Retinal pigment epithelial cell (primary cell): ENCODE results near the gene CRIM1.

Experiments used
- DNase-seq: peaks from one replicate; pipeline ENCODE4 v3.0.0-alpha.2; 2010; ENCODE audit warnings: low read depth
- H3K4me3 ChIP-seq: 2 replicates; pipeline ENCODE4 v1.5.1; 2011; ENCODE audit warnings: mild to moderate bottlenecking, low read length, control low read depth, moderate library complexity
- TF ChIP-seq, protein P1 (sequence below): conservative IDR thresholded peaks from 2 replicates; pipeline ENCODE4 v1.5.1; 2011; ENCODE audit warnings: low read depth, low read length, control low read depth, inconsistent platforms

Gene CRIM1

DNA sequence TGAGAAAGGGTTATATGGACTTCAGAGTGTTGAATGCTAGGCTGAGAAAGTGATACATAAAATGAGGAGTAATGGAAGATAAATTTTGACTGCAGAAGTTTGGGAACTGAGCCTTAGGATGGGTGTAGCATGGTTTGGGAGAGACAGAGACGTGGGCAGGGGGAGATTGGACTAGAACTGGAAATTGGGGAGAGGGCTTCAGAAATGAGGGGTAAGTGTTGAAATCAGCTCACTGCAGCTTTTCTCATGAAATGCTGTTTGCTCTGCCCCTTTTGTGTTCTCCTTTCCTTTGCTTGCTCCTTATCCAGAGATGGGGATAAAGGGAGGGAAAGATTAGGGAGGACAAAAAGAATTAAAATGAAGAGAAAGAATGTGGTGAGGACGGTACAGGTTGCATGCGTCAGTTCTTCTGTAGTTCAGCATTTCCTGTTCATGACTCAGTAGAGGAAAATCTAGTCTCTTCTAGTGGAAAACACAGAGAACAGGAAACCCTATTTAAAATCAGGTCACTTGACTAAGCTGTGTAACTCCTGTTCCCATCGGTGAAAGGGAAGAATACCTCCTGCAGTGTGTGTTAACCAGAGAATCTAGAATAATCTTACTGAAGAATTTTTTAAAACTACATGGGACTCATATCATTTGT, 105.6 kb downstream of the CRIM1 start:
- peak; percentile 88 for DNase-seq
- TF ChIP-seq, protein P1, sequence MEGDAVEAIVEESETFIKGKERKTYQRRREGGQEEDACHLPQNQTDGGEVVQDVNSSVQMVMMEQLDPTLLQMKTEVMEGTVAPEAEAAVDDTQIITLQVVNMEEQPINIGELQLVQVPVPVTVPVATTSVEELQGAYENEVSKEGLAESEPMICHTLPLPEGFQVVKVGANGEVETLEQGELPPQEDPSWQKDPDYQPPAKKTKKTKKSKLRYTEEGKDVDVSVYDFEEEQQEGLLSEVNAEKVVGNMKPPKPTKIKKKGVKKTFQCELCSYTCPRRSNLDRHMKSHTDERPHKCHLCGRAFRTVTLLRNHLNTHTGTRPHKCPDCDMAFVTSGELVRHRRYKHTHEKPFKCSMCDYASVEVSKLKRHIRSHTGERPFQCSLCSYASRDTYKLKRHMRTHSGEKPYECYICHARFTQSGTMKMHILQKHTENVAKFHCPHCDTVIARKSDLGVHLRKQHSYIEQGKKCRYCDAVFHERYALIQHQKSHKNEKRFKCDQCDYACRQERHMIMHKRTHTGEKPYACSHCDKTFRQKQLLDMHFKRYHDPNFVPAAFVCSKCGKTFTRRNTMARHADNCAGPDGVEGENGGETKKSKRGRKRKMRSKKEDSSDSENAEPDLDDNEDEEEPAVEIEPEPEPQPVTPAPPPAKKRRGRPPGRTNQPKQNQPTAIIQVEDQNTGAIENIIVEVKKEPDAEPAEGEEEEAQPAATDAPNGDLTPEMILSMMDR, result no peak
- H3K4me3 ChIP-seq, result no peak overlapping the region

DNA sequence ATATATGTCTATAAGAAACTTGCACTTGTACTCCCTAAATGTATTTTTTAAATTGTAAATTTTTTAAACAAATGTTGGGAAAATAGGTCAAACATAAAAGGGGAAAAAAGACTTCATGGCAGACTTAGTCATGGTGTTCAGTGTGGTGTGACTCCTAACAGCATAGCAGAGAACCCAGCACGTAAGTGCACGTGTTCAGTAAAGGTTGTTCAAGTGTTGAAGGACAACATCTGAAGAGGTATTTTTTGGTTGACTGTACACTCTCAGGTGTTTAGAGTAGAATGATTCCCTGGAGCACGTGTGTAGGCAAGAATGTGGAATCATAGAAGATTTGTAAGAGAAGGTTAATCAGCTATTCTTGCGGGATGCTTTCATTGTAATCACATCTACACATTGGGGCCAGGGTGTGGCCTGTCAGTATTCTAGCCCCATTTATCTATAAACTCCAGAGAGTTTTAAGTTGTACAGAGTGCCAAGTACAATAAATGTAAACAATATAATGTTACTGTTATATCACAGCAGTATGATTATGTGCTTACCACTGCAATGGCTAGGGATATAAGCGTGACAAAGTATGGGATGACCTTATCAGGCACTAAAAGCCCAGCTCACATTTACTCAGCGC, 106.8 kb downstream of the CRIM1 start:
- DNase-seq, result no peak
- no peak overlapping the region for H3K4me3 ChIP-seq
- TF ChIP-seq, protein P1, result no peak

DNA sequence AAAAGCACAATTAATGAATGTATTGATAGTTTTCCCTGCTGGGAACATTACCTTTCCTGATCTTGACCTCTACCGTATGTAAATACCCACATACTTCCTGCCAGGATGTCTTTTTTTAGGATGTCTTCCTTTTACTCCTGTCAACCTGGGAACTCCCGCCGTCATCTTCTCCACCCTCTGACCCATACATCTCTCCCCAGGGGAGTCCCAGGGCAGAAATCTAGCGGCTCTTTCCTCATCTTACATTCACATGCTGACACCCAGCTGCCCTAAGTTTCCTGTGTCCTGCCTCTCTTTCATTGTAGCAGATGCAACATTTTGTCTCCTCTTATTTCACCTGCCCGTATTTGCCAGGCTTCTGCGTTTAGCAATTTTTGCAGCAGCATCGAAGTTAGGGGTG, 107.8 kb downstream of the CRIM1 start:
- H3K4me3 ChIP-seq, result no peak overlapping the region
- TF ChIP-seq, protein P1, result no peak
- DNase-seq, result no peak

DNA sequence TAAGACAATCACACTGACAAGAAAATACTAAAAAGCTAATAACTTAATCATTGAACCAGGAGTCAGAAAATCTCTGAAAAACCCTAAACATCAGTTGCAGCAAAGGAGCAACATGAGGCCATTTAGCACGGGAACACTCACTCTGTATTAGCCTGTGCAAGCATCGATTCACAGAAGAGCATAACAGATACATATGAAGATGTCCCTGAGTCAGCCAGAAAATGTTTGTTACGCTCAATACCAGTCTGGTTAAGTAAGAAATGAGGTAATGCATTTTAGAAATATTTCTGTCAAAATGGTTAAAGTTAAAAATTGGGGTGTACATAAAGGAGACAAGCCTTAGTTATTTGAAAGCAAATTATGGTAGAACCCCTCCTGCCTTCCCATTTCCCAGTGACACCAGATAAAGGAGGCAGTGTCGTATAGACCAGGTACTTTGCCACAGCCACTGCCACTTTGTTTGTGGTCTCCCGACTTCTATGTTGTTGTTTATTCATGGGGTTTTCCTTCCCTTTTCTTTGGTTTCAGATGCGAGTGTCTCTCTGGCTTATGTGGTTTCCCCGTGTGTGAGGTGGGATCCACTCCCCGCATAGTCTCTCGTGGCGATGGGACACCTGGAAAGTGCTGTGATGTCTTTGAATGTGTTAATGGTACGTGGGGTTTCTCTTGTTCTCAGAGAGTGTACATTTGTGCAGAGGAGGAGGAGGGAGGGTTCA, 108.6 kb downstream of the CRIM1 start:
- TF ChIP-seq, protein P1, result no peak
- no peak for DNase-seq
- no peak overlapping the region for H3K4me3 ChIP-seq

DNA sequence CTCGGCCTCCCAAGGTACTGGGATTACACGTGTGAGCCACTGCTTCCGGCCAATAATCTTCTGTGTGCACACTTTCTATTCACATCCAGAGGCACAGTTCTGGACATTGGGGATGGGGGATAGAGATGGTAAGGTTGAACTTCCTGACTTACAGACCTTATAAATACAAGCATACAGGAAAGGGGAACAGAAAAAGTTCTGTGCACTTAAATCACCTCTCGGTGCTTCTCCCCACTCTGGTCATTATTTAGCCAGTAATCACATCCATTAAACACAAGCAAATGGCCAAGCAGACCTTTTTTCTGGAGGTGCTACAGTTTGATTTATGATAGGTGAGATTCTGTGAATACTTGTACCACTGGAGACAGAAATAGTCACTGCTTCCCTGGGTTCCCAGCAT, 110.6 kb downstream of the CRIM1 start:
- DNase-seq, result no peak
- no peak overlapping the region for H3K4me3 ChIP-seq
- TF ChIP-seq, protein P1, result no peak

DNA sequence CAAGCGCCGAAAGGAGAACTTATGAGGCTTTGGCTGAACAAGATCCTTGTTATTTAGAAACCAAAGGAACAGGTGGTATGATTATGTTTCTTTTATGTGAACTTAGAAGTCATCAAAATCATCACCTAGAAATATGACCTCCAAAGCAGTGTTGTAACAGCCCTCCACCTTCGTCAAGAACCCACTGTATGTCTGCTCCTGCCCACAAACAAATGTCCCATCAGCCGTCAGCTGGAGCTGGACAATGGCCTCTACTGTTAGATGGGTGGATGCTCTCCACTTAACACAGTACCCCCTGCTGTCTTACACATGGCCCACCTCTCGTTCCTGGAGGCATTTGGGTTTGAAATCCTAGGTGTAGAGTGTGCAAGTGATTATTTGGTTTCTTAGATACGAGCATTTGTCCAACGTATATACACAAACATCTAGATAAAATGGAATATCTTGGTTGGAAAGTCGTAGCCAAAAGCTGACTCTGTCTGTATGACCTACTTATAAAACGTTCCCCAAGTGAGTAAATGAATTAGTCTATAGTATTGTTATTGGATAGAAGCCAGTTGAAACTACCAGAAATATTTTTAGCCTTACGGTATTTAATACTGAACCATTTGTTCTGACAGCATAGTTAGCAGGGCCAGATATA, 113.0 kb downstream of the CRIM1 start:
- TF ChIP-seq, protein P1, result no peak
- DNase-seq, result peak; percentile 48
- H3K4me3 ChIP-seq, result no peak overlapping the region
